ENCODE results near the gene CRACDL. TPM values are rescaled to one million over a fixed set of nuclear protein-coding genes. Genes with fewer than 3 reads are reported as not detected.

Gene CRACDL
- total and polyA plus RNA-seq, 2 of the 13 experiments (the other 11 are each of a cell fraction or from before 2014, with no cell fraction given): 0.15 to 0.26 TPM

- TF ChIP-seq, protein P1, sequence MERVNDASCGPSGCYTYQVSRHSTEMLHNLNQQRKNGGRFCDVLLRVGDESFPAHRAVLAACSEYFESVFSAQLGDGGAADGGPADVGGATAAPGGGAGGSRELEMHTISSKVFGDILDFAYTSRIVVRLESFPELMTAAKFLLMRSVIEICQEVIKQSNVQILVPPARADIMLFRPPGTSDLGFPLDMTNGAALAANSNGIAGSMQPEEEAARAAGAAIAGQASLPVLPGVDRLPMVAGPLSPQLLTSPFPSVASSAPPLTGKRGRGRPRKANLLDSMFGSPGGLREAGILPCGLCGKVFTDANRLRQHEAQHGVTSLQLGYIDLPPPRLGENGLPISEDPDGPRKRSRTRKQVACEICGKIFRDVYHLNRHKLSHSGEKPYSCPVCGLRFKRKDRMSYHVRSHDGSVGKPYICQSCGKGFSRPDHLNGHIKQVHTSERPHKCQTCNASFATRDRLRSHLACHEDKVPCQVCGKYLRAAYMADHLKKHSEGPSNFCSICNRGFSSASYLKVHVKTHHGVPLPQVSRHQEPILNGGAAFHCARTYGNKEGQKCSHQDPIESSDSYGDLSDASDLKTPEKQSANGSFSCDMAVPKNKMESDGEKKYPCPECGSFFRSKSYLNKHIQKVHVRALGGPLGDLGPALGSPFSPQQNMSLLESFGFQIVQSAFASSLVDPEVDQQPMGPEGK (CRISPR knock-in tag; IDR thresholded peaks at IDR 0.05): peak; percentile 37
- TF ChIP-seq PITX1 (CRISPR knock-in tag; IDR thresholded peaks at IDR 0.05): peak; percentile 55; the same call in 1 of the 2 replicates
- TF ChIP-seq NR2F6 (IDR thresholded peaks at IDR 0.05): no peak; the same call in 1 of the 2 replicates
- peak; percentile 52 for TF ChIP-seq NR2F6 (CRISPR knock-in tag; IDR thresholded peaks at IDR 0.05)
- TF ChIP-seq ATF7-NPFF (CRISPR knock-in tag; IDR thresholded peaks at IDR 0.05; ENCODE audit: low read depth): no peak
- 0 out of 2 replicates have a peak, but pooled peaks have one; percentile 76 for TF ChIP-seq ZNF776 (CRISPR knock-in tag; IDR thresholded peaks at IDR 0.05)
- TF ChIP-seq ZNF775 (CRISPR knock-in tag; IDR thresholded peaks at IDR 0.05; ENCODE audit: borderline replicate concordance): no peak
- TF ChIP-seq CENPX (CRISPR knock-in tag; IDR thresholded peaks at IDR 0.05): no peak
- TF ChIP-seq ATF2 (CRISPR knock-in tag; IDR thresholded peaks at IDR 0.05): peak; percentile 70
- TF ChIP-seq ZNF10 (CRISPR knock-in tag; IDR thresholded peaks at IDR 0.05; ENCODE audit: borderline replicate concordance, low read depth): no peak
- TF ChIP-seq ZSCAN9 (CRISPR knock-in tag; IDR thresholded peaks at IDR 0.05; ENCODE audit: borderline replicate concordance): no peak
- no peak for TF ChIP-seq ELF3 (CRISPR knock-in tag; IDR thresholded peaks at IDR 0.05)
- TF ChIP-seq ZNF264 (CRISPR knock-in tag; IDR thresholded peaks at IDR 0.05): peak; percentile 50; the same call in 1 of the 2 replicates
- no peak for TF ChIP-seq SRSF9 (IDR thresholded peaks at IDR 0.05; ENCODE audit: borderline replicate concordance, insufficient read depth, low read depth, low read length, poor library complexity, severe bottlenecking)
- 0 out of 2 replicates have a peak, but pooled peaks have one; percentile 10 for TF ChIP-seq MTF2 (CRISPR knock-in tag; IDR thresholded peaks at IDR 0.05; ENCODE audit: borderline replicate concordance)
- TF ChIP-seq ZBTB7A (CRISPR knock-in tag; IDR thresholded peaks at IDR 0.05): no peak
- TF ChIP-seq, protein P2, sequence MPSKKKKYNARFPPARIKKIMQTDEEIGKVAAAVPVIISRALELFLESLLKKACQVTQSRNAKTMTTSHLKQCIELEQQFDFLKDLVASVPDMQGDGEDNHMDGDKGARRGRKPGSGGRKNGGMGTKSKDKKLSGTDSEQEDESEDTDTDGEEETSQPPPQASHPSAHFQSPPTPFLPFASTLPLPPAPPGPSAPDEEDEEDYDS (CRISPR knock-in tag; IDR thresholded peaks at IDR 0.05): no peak
- TF ChIP-seq RARG (CRISPR knock-in tag; IDR thresholded peaks at IDR 0.05; ENCODE audit: low read depth): no peak
- TF ChIP-seq, protein P3, sequence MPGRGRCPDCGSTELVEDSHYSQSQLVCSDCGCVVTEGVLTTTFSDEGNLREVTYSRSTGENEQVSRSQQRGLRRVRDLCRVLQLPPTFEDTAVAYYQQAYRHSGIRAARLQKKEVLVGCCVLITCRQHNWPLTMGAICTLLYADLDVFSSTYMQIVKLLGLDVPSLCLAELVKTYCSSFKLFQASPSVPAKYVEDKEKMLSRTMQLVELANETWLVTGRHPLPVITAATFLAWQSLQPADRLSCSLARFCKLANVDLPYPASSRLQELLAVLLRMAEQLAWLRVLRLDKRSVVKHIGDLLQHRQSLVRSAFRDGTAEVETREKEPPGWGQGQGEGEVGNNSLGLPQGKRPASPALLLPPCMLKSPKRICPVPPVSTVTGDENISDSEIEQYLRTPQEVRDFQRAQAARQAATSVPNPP (CRISPR knock-in tag; IDR thresholded peaks at IDR 0.05): no peak
- TF ChIP-seq FOXK2 (IDR thresholded peaks at IDR 0.05): no peak
- TF ChIP-seq TBX2 (CRISPR knock-in tag; IDR thresholded peaks at IDR 0.05; ENCODE audit: borderline replicate concordance): peak; percentile 49; the same call in 1 of the 2 replicates
- no peak for TF ChIP-seq ZNF468 (CRISPR knock-in tag; IDR thresholded peaks at IDR 0.05)
- no peak for TF ChIP-seq ZMAT3 (CRISPR knock-in tag; conservative IDR thresholded peaks at IDR 0.05)
- TF ChIP-seq CAMTA2 (CRISPR knock-in tag; IDR thresholded peaks at IDR 0.05; ENCODE audit: borderline replicate concordance): no peak
- no peak for TF ChIP-seq BORCS8-MEF2B (CRISPR knock-in tag; IDR thresholded peaks at IDR 0.05)
- no peak for TF ChIP-seq SSRP1 (CRISPR knock-in tag; IDR thresholded peaks at IDR 0.05)
- TF ChIP-seq GTF3A (CRISPR knock-in tag; conservative IDR thresholded peaks at IDR 0.05): no peak
- no peak for TF ChIP-seq ZNF766 (CRISPR knock-in tag; IDR thresholded peaks at IDR 0.05; ENCODE audit: borderline replicate concordance)
Observed at GRCh38 chr2:98911376-98912154, 24.5 kb downstream of the CRACDL start (continued).
